ENCODE results near the gene KIF17.

The KIF17 gene

GRCh38 chr1:20625176-20626097, 92.4 kb downstream of the KIF17 start:
- Histone ChIP-seq H3K4me3 (ENCODE audit: low read length) (no peak overlapping the region), H3K36me3 (ENCODE audit: control insufficient read depth, low read length) (no peaks in the 10 kb centered on the region), H3K27ac (ENCODE audit: low read depth, low read length) (no peak overlapping the region), H3F3A (ENCODE audit: control insufficient read depth, insufficient read depth) (no peaks in the 10 kb centered on the region), H3K27me3 (ENCODE audit: control insufficient read depth, low read length) (peaks cover 9% of the 10 kb centered on the region), H3K4me2 (ENCODE audit: low read length) (no peak overlapping the region), H4K20me1 (ENCODE audit: control insufficient read depth, insufficient read depth, low read depth, low read length) (no peaks in the 10 kb centered on the region), H3K9me2 (replicated peaks; ENCODE audit: control insufficient read depth, low read length) (no peaks in the 10 kb centered on the region), H3K4me1 (ENCODE audit: control insufficient read depth, low read length) (no peaks in the 10 kb centered on the region), H3K9me3 (ENCODE audit: control insufficient read depth, insufficient read depth, low read length) (no peaks in the 10 kb centered on the region), H3K79me2 (ENCODE audit: control insufficient read depth, low read length) (no peaks in the 10 kb centered on the region)
- TF ChIP-seq EZH2phosphoT487 (IDR thresholded peaks at IDR 0.05; ENCODE audit: borderline replicate concordance, low read length), result no peak
- no peak for TF ChIP-seq CTCF (IDR thresholded peaks at IDR 0.05; ENCODE audit: low read depth, low read length, poor library complexity, severe bottlenecking)

- H3K4me2 ChIP-seq (ENCODE audit: low read length), result no peak overlapping the region
- H3K27me3 ChIP-seq (ENCODE audit: control insufficient read depth, low read length), result peaks cover 6% of the 10 kb centered on the region
- H3K4me3 ChIP-seq (ENCODE audit: low read length), result no peak overlapping the region
Observed at GRCh38 chr1:20624709-20625108, 93.1 kb downstream of the KIF17 start.

GRCh38 chr1:20621012-20621411, 96.8 kb downstream of the KIF17 start:
- no peaks in the 10 kb centered on the region for H3K4me1 ChIP-seq (ENCODE audit: control insufficient read depth, low read length)
- no peaks in the 10 kb centered on the region for H4K20me1 ChIP-seq (ENCODE audit: control insufficient read depth, insufficient read depth, low read depth, low read length)
- TF ChIP-seq EZH2phosphoT487 (IDR thresholded peaks at IDR 0.05; ENCODE audit: borderline replicate concordance, low read length), result no peak
- TF ChIP-seq CTCF (IDR thresholded peaks at IDR 0.05; ENCODE audit: low read depth, low read length, poor library complexity, severe bottlenecking), result no peak
- H3K4me3 ChIP-seq (ENCODE audit: low read length), result no peak overlapping the region
- no peaks in the 10 kb centered on the region for H3K27me3 ChIP-seq (ENCODE audit: control insufficient read depth, low read length)
- H3K27ac ChIP-seq (ENCODE audit: low read depth, low read length), result no peak overlapping the region
- H3K79me2 ChIP-seq (ENCODE audit: control insufficient read depth, low read length), result no peaks in the 10 kb centered on the region
- H3K9me3 ChIP-seq (ENCODE audit: control insufficient read depth, insufficient read depth, low read length), result no peaks in the 10 kb centered on the region
- no peaks in the 10 kb centered on the region for H3K9me2 ChIP-seq (replicated peaks; ENCODE audit: control insufficient read depth, low read length)
- no peaks in the 10 kb centered on the region for H3K36me3 ChIP-seq (ENCODE audit: control insufficient read depth, low read length)
- H3K4me2 ChIP-seq (ENCODE audit: low read length), result no peak overlapping the region
- no peaks in the 10 kb centered on the region for H3F3A ChIP-seq (ENCODE audit: control insufficient read depth, insufficient read depth)

More at GRCh38 chr1:20624709-20625108, 93.1 kb downstream of the KIF17 start:
- no peak overlapping the region for H3K27ac ChIP-seq (ENCODE audit: low read depth, low read length)
- H3K9me2 ChIP-seq (replicated peaks; ENCODE audit: control insufficient read depth, low read length), result no peaks in the 10 kb centered on the region
- H4K20me1 ChIP-seq (ENCODE audit: control insufficient read depth, insufficient read depth, low read depth, low read length), result no peaks in the 10 kb centered on the region
- H3K79me2 ChIP-seq (ENCODE audit: control insufficient read depth, low read length), result no peaks in the 10 kb centered on the region
- H3K4me1 ChIP-seq (ENCODE audit: control insufficient read depth, low read length), result no peaks in the 10 kb centered on the region
- no peaks in the 10 kb centered on the region for H3K36me3 ChIP-seq (ENCODE audit: control insufficient read depth, low read length)
- H3K9me3 ChIP-seq (ENCODE audit: control insufficient read depth, insufficient read depth, low read length), result no peaks in the 10 kb centered on the region
- TF ChIP-seq EZH2phosphoT487 (IDR thresholded peaks at IDR 0.05; ENCODE audit: borderline replicate concordance, low read length) (no peak), CTCF (IDR thresholded peaks at IDR 0.05; ENCODE audit: low read depth, low read length, poor library complexity, severe bottlenecking) (no peak)
- H3F3A ChIP-seq (ENCODE audit: control insufficient read depth, insufficient read depth), result no peaks in the 10 kb centered on the region

All from DOHH2 (cell line).